VCaP (cell line): ENCODE measurements around the gene RPTOR.
A peak's percentile ranks its signal among the peaks of the same experiment; 100 is the strongest.

Experiments used
- H3K27ac ChIP-seq: fragments of 450-650 bp; 2 replicates; pipeline ENCODE4 v1.5.1; 2017
- TF ChIP-seq, protein P1 (sequence below): fragments of 450-650 bp; conservative IDR thresholded peaks from 2 replicates; pipeline ENCODE4 v1.5.1; 2017; ENCODE audit warnings: mild to moderate bottlenecking, moderate library complexity

Gene RPTOR

DNA sequence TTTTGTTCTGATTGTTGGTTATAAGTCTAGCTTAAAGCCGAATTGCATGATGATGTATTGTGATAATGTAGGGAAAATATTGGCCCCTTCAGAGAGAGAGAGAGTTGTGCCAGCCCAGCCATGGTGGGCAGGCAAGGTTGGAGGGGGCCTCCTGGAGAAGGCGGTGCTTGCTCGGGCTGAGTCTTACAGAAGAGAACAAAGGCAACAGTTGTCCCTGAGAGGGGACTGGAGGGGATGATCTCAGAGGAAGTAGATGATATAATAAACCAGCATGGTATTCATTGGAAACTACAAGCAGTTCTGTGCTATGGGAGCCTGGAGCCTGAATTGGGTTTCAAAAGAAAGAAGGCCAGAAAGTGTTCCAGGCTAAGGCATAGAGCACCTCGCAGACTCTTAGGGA lies 173.8 kb downstream of the RPTOR start:
- H3K27ac ChIP-seq, result no peak overlapping the region
- TF ChIP-seq, protein P1, sequence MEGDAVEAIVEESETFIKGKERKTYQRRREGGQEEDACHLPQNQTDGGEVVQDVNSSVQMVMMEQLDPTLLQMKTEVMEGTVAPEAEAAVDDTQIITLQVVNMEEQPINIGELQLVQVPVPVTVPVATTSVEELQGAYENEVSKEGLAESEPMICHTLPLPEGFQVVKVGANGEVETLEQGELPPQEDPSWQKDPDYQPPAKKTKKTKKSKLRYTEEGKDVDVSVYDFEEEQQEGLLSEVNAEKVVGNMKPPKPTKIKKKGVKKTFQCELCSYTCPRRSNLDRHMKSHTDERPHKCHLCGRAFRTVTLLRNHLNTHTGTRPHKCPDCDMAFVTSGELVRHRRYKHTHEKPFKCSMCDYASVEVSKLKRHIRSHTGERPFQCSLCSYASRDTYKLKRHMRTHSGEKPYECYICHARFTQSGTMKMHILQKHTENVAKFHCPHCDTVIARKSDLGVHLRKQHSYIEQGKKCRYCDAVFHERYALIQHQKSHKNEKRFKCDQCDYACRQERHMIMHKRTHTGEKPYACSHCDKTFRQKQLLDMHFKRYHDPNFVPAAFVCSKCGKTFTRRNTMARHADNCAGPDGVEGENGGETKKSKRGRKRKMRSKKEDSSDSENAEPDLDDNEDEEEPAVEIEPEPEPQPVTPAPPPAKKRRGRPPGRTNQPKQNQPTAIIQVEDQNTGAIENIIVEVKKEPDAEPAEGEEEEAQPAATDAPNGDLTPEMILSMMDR, result no peak

DNA sequence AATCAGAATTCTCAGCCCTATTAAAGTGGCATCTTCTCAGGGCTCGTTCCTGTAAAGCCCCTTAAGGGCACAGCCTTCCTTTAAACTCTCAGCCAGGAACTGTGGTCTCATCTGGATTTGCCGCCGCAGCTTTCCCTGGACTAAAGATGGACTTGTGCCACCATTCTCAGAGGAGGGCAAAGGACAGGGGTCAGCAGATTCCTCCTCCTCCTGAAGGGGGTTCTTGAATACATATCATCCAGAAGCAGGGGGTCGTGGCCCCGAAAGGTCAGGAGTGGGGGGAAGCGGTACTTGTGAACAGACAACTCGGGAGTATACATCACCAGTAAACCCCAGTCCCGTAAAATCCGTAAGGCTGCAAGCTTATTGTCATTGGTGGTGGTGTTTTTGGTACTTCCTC lies 174.8 kb downstream of the RPTOR start:
- H3K27ac ChIP-seq, result no peak overlapping the region

DNA sequence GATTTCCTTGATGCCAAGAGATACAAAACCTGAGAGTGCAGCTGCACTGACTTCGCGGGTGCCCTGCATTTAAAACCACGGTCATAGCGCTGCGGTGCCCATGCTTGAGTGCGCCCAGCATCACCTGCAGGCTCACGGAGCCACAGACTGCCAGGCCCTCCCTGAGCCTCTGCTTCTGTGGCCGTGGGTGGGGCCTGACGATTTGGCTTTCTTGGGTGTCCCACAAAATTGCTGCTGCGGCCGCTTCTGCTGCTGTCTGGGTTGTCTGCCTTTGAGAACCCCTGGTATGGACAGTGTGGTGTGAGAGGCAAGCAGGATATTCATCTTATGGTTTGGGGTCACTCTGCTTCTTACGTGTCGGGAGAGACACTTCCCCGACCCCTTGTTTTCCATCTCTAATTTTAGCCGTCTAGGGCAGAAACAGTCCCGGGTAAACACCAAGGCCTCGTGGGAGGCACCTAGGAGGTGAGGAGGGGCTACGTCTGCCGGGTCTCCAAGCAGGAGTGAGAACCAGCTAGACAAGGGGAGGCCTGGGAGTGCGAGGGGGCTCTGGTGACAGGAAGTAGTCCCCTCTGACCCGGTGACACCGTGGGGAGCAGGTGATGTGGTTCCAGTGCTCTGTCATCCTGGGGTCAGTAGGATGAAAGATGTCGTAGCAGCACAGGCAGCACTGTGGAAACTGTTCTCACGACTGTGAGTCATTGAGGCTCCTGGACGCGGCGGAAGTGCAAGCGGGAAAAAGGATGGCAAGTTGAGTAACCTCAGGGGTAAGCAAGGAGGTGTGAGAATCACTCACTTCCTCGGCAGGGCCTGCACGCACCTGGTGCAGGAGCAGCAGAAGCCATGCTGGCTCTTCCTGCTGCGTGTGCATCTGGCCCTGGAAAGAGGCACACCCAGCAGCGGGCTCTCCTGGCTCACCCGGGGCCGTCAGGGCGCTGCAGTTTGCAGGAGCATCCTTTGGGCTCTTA lies 176.3 kb downstream of the RPTOR start:
- TF ChIP-seq, protein P1, result no peak
- no peak overlapping the region for H3K27ac ChIP-seq

More for the DNA sequence above, 174.8 kb downstream of the RPTOR start:
- TF ChIP-seq, protein P1, result no peak

DNA sequence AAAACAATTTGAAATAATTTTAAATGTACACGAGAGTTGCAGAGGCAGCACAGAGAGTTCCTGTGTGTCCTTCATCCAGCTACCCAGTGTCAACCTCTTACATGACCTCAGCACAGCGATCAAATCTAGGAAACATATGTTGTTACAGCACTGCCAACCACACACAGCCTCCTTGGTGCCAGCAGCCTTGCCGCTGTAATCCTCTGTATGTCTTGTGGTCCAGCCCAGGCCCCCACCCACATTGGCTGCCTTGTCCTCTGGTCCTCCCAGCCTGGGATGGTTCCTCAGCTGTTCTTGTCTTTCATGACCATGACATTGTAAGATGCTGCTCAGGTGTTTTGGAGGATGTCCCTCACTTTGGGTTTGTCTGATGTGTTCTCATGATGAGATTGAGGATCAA lies 178.0 kb downstream of the RPTOR start:
- H3K27ac ChIP-seq, result no peak overlapping the region
- TF ChIP-seq, protein P1, result no peak

DNA sequence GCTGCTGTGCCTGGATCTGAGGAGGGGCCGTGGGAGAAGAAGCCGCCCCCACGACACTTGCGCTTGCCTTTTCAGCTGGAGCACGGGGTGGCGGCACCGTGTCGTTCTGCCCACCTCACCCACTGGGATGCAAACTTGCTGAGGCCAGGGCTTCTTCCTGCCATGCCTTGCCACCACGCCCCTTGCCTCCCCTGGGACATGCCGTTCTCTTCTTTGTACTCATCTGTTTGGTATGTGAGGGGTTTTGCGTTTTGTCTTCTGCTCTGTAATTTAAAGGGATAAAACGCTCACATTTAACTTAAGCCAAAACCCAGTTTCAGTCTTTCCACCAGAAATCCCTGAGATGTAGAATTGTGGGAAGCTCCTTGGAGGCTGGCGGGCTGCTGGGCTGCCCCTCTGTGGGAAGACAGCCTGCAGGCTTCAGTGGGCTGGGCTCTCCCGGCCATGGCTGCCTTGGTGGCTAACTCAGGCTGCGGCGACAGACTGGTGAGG lies 180.2 kb downstream of the RPTOR start:
- TF ChIP-seq, protein P1, result no peak
- H3K27ac ChIP-seq, result no peak overlapping the region

DNA sequence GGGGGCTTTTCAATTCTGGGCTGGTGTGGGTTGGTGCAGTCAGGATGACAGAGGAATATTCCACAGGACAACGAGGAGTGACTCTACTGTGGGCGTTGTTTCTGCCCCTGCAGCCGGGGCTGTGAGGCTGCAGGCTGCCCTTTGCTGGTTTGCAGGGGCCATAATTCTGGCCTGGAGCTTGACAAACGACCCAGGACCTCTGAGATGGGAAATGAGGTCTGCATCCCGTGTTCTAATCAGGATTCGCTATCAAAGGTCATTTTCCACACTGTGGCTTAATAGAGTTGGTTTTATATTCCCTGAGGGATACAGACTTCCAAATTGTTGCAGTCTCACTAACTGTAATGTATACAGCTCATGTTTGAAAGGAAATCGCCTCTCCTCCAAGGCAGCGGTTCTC lies 180.9 kb downstream of the RPTOR start:
- H3K27ac ChIP-seq, result peak overlapping the region; percentile 19; the same call in 1 of the 2 replicates

More for the DNA sequence above, 180.9 kb downstream of the RPTOR start:
- TF ChIP-seq, protein P1, result no peak
